ENCODE measurements around the gene HINFP. TPM values are rescaled to one million over a fixed set of nuclear protein-coding genes. Genes with fewer than 3 reads are reported as not detected.
A peak's percentile ranks its signal among the peaks of the same experiment; 100 is the strongest.

The HINFP gene
- total and polyA plus RNA-seq, 4 donors: 6.4 to 14.3 (median 8.3) TPM

DNA sequence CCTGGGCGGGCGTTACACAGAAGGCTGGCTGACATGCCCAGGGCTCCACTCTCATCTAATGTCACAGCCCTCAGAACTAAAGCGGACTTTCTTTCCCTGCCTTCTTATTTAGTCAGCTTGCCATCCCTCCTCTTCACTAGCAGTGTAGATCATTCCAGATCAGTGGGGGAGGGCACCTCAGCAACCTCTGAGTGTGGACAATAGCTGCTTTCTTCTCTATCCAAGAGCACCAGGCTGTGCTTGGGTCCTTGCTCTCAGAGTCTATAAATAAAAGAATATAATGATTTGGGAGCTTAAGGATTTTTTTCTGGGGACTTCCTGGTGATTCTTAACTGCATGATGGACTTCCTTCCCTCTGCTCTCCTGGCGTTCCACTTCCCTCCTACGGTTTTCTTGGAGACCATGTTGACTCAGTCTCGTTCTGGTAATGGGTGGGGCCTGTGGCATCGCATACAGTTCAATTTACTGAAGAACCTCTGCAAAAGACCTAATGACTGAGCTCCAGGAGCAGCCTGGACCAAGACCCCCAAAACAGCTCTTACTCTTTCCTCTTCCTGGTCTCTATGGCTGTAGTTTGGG is 39.6 kb upstream of the HINFP start:
- 82% methylated on average over 7 of the region's 7 CpGs for WGBS
- Histone ChIP-seq H3K27ac (ENCODE audit: low read depth in 1 of 2, low read length in 2 of 2) (no peak overlapping the region), H3K36me3 (ENCODE audit: control insufficient read depth in 4 of 4, insufficient read depth in 3 of 4, low read depth in 1 of 4, low read length in 3 of 4) (peaks cover 14 to 55% (median 46%) of the 10 kb centered on the region in 4 donors)

DNA sequence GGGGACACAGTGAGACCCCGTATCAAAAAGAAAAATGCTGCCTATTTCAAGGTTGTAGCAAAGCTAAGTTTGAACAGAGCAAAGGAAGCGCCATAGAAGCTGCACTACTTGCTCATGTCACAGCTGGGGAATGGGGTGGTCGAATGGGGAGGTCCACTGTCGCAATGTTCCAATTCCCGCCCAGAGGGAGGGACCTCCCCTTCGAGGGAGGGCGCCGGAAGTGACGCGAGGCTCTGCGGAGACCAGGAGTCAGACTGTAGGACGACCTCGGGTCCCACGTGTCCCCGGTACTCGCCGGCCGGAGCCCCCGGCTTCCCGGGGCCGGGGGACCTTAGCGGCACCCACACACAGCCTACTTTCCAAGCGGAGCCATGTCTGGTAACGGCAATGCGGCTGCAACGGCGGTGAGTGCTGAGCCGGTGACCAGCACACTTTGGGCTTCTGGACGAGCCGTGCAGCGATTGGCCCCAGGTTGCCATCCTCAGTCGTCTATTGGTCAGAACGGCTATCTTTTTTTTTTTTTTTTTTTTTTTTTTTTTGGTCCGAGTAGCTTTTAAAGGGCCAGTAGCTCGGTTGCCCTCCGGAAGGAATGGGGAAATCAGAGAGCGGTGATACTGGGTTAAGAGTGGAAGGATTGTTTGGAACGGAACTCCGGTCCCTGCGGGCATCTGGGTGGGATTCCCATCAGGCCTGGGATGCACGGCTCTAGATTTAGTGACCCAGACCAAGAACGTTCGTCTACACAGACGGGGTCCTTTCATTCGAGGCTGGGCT is 36.5 kb upstream of the HINFP start, which contains the start of gene HMBS:
Gene HMBS, plus strand, starts transcription at position 219 of the 774 bp plus-strand sequence. Its CDS starts 153 bp downstream, at position 372.
- Histone ChIP-seq H3K4me3 (ENCODE audit: low read depth in 1 of 3, low read length in 3 of 3) (peak within 1 kb of the TSS; percentile 69 to 94 (median 84)), H3K9me3 (ENCODE audit: control insufficient read depth in 4 of 4, low read length in 3 of 4) (no peaks in the 10 kb centered on the region), H3K4me1 (ENCODE audit: control insufficient read depth in 4 of 4, insufficient read depth in 4 of 4, low read length in 3 of 4) (peaks cover 5 to 17% (median 10%) of the 10 kb centered on the region in 4 donors), H3K36me3 (ENCODE audit: control insufficient read depth in 4 of 4, insufficient read depth in 3 of 4, low read depth in 1 of 4, low read length in 3 of 4) (peaks cover 5 to 24% (median 18%) of the 10 kb centered on the region in 4 donors), H3K9ac (ENCODE audit: low read depth in 1 of 2, low read length in 2 of 2) (peak within 1 kb of the TSS; percentile 31 to 85), H3K27me3 (ENCODE audit: control insufficient read depth in 4 of 4, insufficient read depth in 4 of 4, low read length in 3 of 4) (no peaks in the 10 kb centered on the region), H3K27ac (ENCODE audit: low read depth in 1 of 2, low read length in 2 of 2) (peak within 1 kb of the TSS; percentile 94 to 95)
- peak; percentile 95 for DNase-seq (ENCODE audit: low spot score)
- TF ChIP-seq SP1 (IDR thresholded peaks at IDR 0.05): peak; percentile 72
- no peak for TF ChIP-seq HNF4A (conservative IDR thresholded peaks at IDR 0.05)
- TF ChIP-seq MAX (IDR thresholded peaks at IDR 0.05): peak; percentile 81
- TF ChIP-seq NR2F2 (IDR thresholded peaks at IDR 0.05): peak; percentile 64
- TF ChIP-seq TAF1 (conservative IDR thresholded peaks at IDR 0.05): peak; percentile 57
- TF ChIP-seq YY1 (IDR thresholded peaks at IDR 0.05): peak; percentile 69
- no peak for TF ChIP-seq FOXA2 (IDR thresholded peaks at IDR 0.05)
- TF ChIP-seq RXRA (IDR thresholded peaks at IDR 0.05): peak in 1 of 2 donors; percentile 41
- TF ChIP-seq ATF3 (IDR thresholded peaks at IDR 0.05): no peak
- peak; percentile 76 to 92 for TF ChIP-seq GABPA (IDR thresholded peaks at IDR 0.05 in 1 of 2, conservative IDR thresholded peaks at IDR 0.05 in 1 of 2)
- under 1% methylated on average over 45 of the region's 45 CpGs for WGBS

More for the DNA sequence above, 39.6 kb upstream of the HINFP start:
- no peak for DNase-seq (ENCODE audit: low spot score)
- Histone ChIP-seq H3K27me3 (ENCODE audit: control insufficient read depth in 4 of 4, insufficient read depth in 4 of 4, low read length in 3 of 4) (no peaks in the 10 kb centered on the region), H3K4me3 (ENCODE audit: low read depth in 1 of 3, low read length in 3 of 3) (no peak overlapping the region), H3K9ac (ENCODE audit: low read depth in 1 of 2, low read length in 2 of 2) (no peak overlapping the region), H3K9me3 (ENCODE audit: control insufficient read depth in 4 of 4, low read length in 3 of 4) (no peaks in the 10 kb centered on the region), H3K4me1 (ENCODE audit: control insufficient read depth in 4 of 4, insufficient read depth in 4 of 4, low read length in 3 of 4) (peaks cover 5 to 17% (median 10%) of the 10 kb centered on the region in 4 donors)
- no peak for TF ChIP-seq CTCF (IDR thresholded peaks at IDR 0.05; ENCODE audit: low read depth, low read length, missing input control)
- TF ChIP-seq JUND (IDR thresholded peaks at IDR 0.05): no peak
- no peak for TF ChIP-seq RXRA (IDR thresholded peaks at IDR 0.05)
- TF ChIP-seq GABPA (IDR thresholded peaks at IDR 0.05 in 1 of 2, conservative IDR thresholded peaks at IDR 0.05 in 1 of 2): no peak
- TF ChIP-seq HNF4A (conservative IDR thresholded peaks at IDR 0.05): no peak
- no peak for TF ChIP-seq HNF4G (IDR thresholded peaks at IDR 0.05)
- no peak for TF ChIP-seq TAF1 (conservative IDR thresholded peaks at IDR 0.05)

- Histone ChIP-seq H3K9me3 (ENCODE audit: control insufficient read depth in 4 of 4, low read length in 3 of 4) (no peaks in the 10 kb centered on the region), H3K36me3 (ENCODE audit: control insufficient read depth in 4 of 4, insufficient read depth in 3 of 4, low read depth in 1 of 4, low read length in 3 of 4) (peaks cover 6 to 21% (median 17%) of the 10 kb centered on the region in 4 donors), H3K4me1 (ENCODE audit: control insufficient read depth in 4 of 4, insufficient read depth in 4 of 4, low read length in 3 of 4) (peaks cover 5 to 17% (median 10%) of the 10 kb centered on the region in 4 donors), H3K27me3 (ENCODE audit: control insufficient read depth in 4 of 4, insufficient read depth in 4 of 4, low read length in 3 of 4) (no peaks in the 10 kb centered on the region), H3K27ac (ENCODE audit: low read depth in 1 of 2, low read length in 2 of 2) (peak overlapping the region; percentile 59 to 95), H3K9ac (ENCODE audit: low read depth in 1 of 2, low read length in 2 of 2) (peak overlapping the region; percentile 31 to 85), H3K4me3 (ENCODE audit: low read depth in 1 of 3, low read length in 3 of 3) (peak overlapping the region; percentile 69 to 92 (median 83))
- peak; percentile 79 for DNase-seq (ENCODE audit: low spot score)
- 2% methylated on average over 13 of the region's 13 CpGs for WGBS
- TF ChIP-seq HNF4A (conservative IDR thresholded peaks at IDR 0.05) (no peak), RXRA (IDR thresholded peaks at IDR 0.05) (no peak), TAF1 (conservative IDR thresholded peaks at IDR 0.05) (no peak), MAX (IDR thresholded peaks at IDR 0.05) (no peak), ATF3 (IDR thresholded peaks at IDR 0.05) (no peak), CTCF (IDR thresholded peaks at IDR 0.05; ENCODE audit: low read depth, low read length, missing input control) (no peak), FOXA2 (IDR thresholded peaks at IDR 0.05) (no peak), SP1 (IDR thresholded peaks at IDR 0.05) (no peak), GABPA (IDR thresholded peaks at IDR 0.05 in 1 of 2, conservative IDR thresholded peaks at IDR 0.05 in 1 of 2) (no peak), ZBTB33 (IDR thresholded peaks at IDR 0.05) (no peak), HNF4G (IDR thresholded peaks at IDR 0.05) (no peak), RAD21 (IDR thresholded peaks at IDR 0.05) (no peak), NR2F2 (IDR thresholded peaks at IDR 0.05) (no peak), JUND (IDR thresholded peaks at IDR 0.05) (no peak)
Measured at GRCh38 chr11:119085437-119085847, 35.9 kb upstream of the HINFP start.
